ENCODE data around the gene SDF2L1.
"Not testable (repeated sequence)": the region's sequence is repeated elsewhere in the genome, so short reads cannot be mapped to it uniquely, and the experiment has no call there.

The SDF2L1 gene

DNA sequence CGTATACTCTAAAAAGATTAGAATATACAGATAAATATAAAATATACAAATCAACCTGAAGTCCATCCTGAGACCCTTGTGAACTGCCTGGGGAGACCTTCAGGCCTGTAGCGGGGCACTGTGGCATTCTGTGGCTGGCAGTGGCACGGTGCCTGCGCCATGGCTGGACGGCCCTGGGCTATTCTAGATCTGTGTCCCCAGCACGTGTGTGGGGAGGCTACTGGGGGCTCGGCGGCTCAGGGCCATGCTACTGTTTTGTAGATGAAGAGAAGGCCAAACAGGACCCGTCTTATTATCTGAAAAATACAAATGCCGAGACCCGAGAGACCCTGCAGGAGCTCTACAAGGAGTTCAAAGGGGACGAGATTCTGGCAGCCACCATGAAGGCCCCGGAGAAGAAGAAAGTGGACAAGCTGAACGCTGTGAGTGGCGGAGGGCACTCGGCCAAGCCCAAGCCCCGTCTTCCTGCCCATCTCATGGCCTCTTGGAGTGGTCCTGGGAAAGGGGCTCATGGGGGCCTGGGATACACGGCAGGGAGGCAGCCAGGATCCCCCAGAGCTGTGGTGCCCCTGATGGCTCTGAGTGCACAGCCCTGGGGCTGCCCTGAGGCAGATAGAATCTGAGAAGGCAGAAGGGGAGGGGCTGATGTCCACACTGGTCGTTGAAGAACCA is 42.5 kb downstream of the SDF2L1 start:
- Histone ChIP-seq H4K20me1 (peaks cover 27% of the 10 kb centered on the region), H3K27ac (peak overlapping the region; percentile 44), H3K9ac (no peak overlapping the region), H3K4me1 (peaks cover 64% of the 10 kb centered on the region), H3K4me2 (no peak overlapping the region), H3K27me3 (no peaks in the 10 kb centered on the region), H3K4me3 (no peak overlapping the region), H3K36me3 (peaks cover 78% of the 10 kb centered on the region), H3K9me3 (no peaks in the 10 kb centered on the region)
- TF ChIP-seq Cebpa-rat (IDR thresholded peaks at IDR 0.05), result no peak

DNA sequence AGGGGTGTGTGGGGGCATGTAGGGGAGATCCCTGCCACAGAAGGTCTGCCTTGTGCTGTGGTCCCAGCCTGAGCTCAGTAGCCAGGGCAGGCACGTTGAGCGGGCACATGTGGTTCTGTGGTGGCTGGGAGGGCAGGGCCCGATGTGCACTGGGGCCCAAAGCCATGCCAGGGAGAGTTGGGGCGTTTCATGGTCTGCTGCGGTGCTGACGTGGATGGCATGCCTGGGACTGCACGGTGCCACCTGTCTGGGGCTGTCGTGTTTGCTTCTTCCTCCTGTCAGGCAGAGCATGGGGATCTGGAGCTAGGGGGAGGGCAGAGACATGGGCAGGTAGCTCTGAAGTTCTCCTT is 43.0 kb downstream of the SDF2L1 start:
- TF ChIP-seq Cebpa-rat (IDR thresholded peaks at IDR 0.05), result no peak
- Histone ChIP-seq H3K4me3 (no peak overlapping the region), H4K20me1 (peaks cover 27% of the 10 kb centered on the region), H3K4me1 (peaks cover 69% of the 10 kb centered on the region), H3K9me3 (no peaks in the 10 kb centered on the region), H3K9ac (no peak overlapping the region), H3K27ac (peak overlapping the region; percentile 44), H3K36me3 (peaks cover 75% of the 10 kb centered on the region), H3K27me3 (no peaks in the 10 kb centered on the region), H3K4me2 (no peak overlapping the region)

DNA sequence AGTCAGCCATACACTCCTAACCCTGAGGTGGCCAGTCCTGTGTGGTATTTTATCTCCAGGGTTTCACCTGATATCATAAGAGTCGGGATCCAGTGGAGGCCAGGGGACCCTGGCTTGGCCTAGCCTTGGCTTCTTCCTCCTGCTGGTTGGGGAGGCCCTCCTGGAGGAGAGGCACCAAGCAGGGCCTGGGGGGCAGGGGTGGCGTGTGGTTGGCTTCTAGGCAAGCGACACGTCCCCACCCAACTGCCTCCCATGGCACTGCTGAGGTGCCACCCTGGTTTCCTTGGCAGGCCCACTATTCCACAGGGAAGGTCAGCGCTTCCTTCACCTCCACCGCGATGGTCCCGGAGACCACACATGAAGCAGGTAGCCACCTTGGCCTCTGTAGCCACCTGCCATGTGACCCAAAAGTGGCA is 44.1 kb downstream of the SDF2L1 start:
- H3K27ac ChIP-seq, result peak overlapping the region; percentile 85; the same call in 1 of the 2 replicates
- no peak for TF ChIP-seq Cebpa-rat (IDR thresholded peaks at IDR 0.05)
- H3K9ac ChIP-seq, result no peak overlapping the region
- H3K9me3 ChIP-seq, result no peaks in the 10 kb centered on the region
- peaks cover 22% of the 10 kb centered on the region for H4K20me1 ChIP-seq
- H3K27me3 ChIP-seq, result no peaks in the 10 kb centered on the region
- no peak overlapping the region for H3K4me3 ChIP-seq
- H3K4me2 ChIP-seq, result 0 out of 2 replicates have a peak overlapping the region, but pooled peaks have one; percentile 94
- H3K36me3 ChIP-seq, result peaks cover 67% of the 10 kb centered on the region
- H3K4me1 ChIP-seq, result peaks cover 74% of the 10 kb centered on the region

DNA sequence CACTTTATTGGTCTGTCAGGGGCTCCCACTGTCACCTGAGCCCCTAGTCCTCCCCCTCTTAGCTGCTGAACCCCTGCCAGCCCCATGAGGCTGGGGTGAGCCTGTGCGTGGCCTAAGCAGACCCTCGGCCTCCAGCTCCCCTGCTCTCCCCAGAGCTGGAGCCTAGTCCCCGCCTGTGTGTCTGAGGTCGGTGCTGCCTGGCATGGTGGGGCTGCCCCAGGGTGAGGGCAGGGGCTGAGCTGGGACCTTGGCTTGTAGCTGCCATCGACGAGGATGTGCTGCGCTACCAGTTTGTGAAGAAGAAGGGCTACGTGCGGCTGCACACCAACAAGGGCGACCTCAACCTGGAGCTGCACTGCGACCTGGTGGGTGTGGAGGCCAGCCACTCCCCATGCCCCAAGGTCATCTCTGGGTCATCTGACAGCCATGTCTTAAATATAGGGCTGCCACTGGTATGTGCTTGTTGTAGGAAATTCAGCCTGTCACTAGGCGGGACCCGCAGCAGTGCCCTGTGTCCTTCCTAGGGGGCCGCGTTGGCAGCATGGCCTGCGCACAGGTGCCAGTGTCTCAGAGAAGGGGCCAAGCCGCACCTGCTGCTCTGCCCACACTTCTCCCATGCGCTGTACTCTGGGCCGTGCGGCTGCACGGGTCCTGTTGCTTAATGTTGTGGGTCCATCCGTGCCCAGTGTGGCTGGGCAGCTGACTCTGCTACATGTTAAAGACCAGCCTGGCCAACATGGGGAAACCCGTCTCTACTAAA is 44.7 kb downstream of the SDF2L1 start:
- peaks cover 17% of the 10 kb centered on the region for H4K20me1 ChIP-seq
- no peaks in the 10 kb centered on the region for H3K27me3 ChIP-seq
- peak overlapping the region; percentile 94 for H3K4me2 ChIP-seq
- no peak overlapping the region for H3K4me3 ChIP-seq
- TF ChIP-seq Cebpa-rat (IDR thresholded peaks at IDR 0.05), result no peak
- peak overlapping the region; percentile 85 for H3K27ac ChIP-seq
- no peaks in the 10 kb centered on the region for H3K9me3 ChIP-seq
- peaks cover 67% of the 10 kb centered on the region for H3K36me3 ChIP-seq
- H3K4me1 ChIP-seq, result peaks cover 74% of the 10 kb centered on the region
- H3K9ac ChIP-seq, result 0 out of 2 replicates have a peak overlapping the region, but pooled peaks have one; percentile 66

DNA sequence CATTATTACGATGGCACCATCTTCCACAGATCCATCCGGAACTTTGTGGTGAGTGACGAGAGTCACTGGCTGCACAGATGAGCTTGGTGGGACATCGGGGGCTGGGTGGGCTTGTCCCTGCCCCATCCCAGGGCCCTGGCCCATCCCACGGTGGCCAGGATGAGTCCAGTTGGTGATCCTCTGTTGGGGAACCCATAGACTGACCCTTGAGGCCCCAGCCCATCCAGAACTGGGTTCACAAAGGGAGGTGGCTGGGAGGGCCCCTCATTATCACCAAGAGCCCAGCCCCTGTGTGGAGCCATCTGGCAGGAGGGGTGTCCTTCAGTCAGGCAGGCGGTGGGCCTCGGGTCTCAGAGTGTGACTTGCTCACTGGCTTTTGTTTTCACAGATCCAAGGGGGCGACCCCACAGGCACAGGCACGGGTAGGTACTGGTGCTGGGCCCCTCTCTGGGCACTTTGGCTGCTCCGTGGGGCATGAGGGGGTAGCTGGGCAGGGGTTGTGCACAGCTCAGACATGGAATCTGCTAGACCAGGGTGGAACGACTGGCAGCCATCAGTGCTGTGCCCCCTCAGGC is 45.7 kb downstream of the SDF2L1 start:
- peaks cover 64% of the 10 kb centered on the region for H3K36me3 ChIP-seq
- no peak for TF ChIP-seq Cebpa-rat (IDR thresholded peaks at IDR 0.05)

DNA sequence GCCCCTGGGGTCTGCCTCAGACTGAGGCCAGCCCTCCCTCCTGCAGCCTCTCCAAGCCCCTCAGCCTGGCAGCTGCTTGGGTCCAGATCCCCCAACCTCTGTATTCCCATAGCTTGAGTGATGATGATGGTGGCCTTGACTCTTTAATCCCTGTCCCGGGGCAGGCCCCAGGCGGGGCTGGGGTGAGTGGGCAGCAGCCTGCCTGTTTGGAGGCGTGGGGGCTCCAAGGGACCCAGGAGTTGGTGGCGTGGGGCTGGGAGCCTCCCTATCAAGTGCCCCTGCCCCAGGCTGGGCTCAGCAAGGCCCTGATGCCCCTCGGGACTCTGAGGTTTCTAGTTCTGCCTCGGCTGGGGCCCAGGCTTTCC is 46.2 kb downstream of the SDF2L1 start:
- peak overlapping the region; percentile 66 for H3K9ac ChIP-seq
- peaks cover 74% of the 10 kb centered on the region for H3K4me1 ChIP-seq
- peak overlapping the region; percentile 85 for H3K27ac ChIP-seq
- H3K36me3 ChIP-seq, result peaks cover 64% of the 10 kb centered on the region
- 0 out of 2 replicates have a peak, but pooled peaks cover 2% of the 10 kb centered on the region for H4K20me1 ChIP-seq
- H3K4me2 ChIP-seq, result peak overlapping the region; percentile 94
- H3K9me3 ChIP-seq, result no peaks in the 10 kb centered on the region
- H3K27me3 ChIP-seq, result no peaks in the 10 kb centered on the region
- H3K4me3 ChIP-seq, result peak overlapping the region; percentile 30; the same call in 1 of the 2 replicates
- TF ChIP-seq Cebpa-rat (IDR thresholded peaks at IDR 0.05), result no peak

More for the DNA sequence above, 45.7 kb downstream of the SDF2L1 start:
- Histone ChIP-seq H3K4me2 (peak overlapping the region; percentile 94), H3K27ac (peak overlapping the region; percentile 85), H3K27me3 (no peaks in the 10 kb centered on the region), H3K9ac (peak overlapping the region; percentile 66), H3K9me3 (no peaks in the 10 kb centered on the region), H3K4me1 (peaks cover 74% of the 10 kb centered on the region), H4K20me1 (0 out of 2 replicates have a peak, but pooled peaks cover 7% of the 10 kb centered on the region), H3K4me3 (peak overlapping the region; percentile 30; the same call in 1 of the 2 replicates)

DNA sequence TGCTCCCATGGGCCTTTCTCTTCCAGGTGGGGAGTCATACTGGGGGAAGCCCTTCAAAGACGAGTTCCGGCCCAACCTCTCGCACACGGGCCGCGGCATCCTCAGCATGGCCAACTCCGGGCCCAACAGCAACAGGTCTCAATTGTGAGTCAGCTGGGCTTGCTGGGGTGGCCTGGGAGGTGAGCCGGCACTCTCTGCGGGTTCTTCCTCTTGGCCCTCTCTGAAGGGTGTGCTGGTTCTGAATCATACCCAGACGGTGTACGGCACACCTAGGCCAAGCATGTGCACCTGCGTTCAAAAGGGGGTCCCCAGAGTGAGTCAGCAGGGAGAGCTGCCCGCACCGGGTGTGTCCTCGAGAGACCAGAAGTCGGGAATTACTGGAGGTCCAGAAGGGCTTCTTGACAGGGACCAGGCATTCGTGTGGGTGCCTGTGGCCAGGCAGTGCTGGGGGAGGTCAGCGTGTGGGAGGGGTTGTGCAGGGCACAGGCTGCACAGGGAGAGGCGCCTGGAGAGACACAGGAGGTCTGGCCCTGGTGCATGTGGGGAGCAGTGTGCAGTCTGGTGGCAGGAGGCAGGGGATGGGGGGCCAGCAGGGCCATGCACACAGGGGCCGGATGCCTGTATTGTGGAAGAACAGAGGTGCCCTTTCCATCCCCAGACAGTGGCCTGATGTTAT is 46.7 kb downstream of the SDF2L1 start:
- no peak for TF ChIP-seq Cebpa-rat (IDR thresholded peaks at IDR 0.05)
- peak overlapping the region; percentile 66 for H3K9ac ChIP-seq

DNA sequence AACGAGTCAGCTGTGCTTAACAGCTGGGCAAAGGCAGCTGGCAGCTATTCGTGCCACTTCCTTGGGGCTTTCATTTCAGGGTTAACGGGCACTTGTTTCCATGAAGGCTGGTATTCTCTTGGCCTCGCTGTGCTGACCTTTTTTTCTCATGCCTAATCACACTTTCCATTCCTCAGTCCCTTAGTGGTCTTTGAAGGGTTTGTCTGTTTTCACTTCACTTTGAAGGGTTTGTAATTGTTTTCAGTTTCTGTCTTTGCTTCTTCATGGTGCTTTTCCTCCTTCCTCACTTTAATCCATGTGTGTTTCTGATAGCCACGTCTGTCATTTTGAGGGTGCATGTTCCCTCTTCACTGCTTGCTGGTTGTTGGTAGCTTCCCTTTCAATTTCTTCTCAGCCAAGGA is 48.3 kb downstream of the SDF2L1 start:
- Histone ChIP-seq H4K20me1 (no peaks in the 10 kb centered on the region; the same call in 1 of the 2 replicates), H3K4me3 (peak overlapping the region; percentile 36; the same call in 1 of the 2 replicates), H3K9me3 (no peaks in the 10 kb centered on the region), H3K27me3 (no peaks in the 10 kb centered on the region), H3K36me3 (peaks cover 64% of the 10 kb centered on the region), H3K27ac (peak overlapping the region; percentile 85), H3K9ac (peak overlapping the region; percentile 66), H3K4me1 (peaks cover 79% of the 10 kb centered on the region), H3K4me2 (peak overlapping the region; percentile 94)
- no peak for TF ChIP-seq Cebpa-rat (IDR thresholded peaks at IDR 0.05)

More for the DNA sequence above, 46.7 kb downstream of the SDF2L1 start:
- peaks cover 77% of the 10 kb centered on the region for H3K4me1 ChIP-seq
- peaks cover 64% of the 10 kb centered on the region for H3K36me3 ChIP-seq
- H3K27me3 ChIP-seq, result no peaks in the 10 kb centered on the region
- peak overlapping the region; percentile 85 for H3K27ac ChIP-seq
- H3K4me2 ChIP-seq, result peak overlapping the region; percentile 94
- no peaks in the 10 kb centered on the region for H4K20me1 ChIP-seq
- no peaks in the 10 kb centered on the region for H3K9me3 ChIP-seq
- peak overlapping the region; percentile 30; the same call in 1 of the 2 replicates for H3K4me3 ChIP-seq

DNA sequence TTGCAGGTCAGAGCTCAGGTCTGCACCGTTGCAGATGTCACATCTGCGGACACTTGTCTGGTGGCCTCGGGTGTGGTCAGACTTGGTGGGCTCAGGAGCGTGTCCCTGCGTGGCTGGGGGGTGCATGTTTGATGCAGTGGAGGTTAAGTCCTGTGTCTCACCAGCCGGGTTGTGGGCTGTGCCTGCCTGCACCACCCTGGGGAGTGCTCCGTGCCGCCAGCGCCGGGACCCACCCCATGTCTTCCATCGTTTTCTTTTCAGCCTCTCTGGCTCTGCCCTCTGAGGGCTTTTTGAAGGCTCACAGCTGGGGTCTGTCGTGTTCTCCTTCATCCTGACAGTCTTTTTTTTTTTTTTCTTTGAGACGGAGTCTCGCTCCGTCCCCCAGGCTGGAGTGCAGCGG is 49.7 kb downstream of the SDF2L1 start:
- H3K9me3 ChIP-seq, result no peaks in the 10 kb centered on the region
- H3K9ac ChIP-seq, result no peak overlapping the region
- no peak for TF ChIP-seq Cebpa-rat (IDR thresholded peaks at IDR 0.05)
- peaks cover 64% of the 10 kb centered on the region for H3K36me3 ChIP-seq
- no peak overlapping the region for H3K4me3 ChIP-seq
- no peaks in the 10 kb centered on the region for H3K27me3 ChIP-seq
- H3K4me2 ChIP-seq, result peak overlapping the region; percentile 94
- peaks cover 82% of the 10 kb centered on the region for H3K4me1 ChIP-seq
- no peaks in the 10 kb centered on the region; the same call in 1 of the 2 replicates for H4K20me1 ChIP-seq
- H3K27ac ChIP-seq, result peak overlapping the region; percentile 85

DNA sequence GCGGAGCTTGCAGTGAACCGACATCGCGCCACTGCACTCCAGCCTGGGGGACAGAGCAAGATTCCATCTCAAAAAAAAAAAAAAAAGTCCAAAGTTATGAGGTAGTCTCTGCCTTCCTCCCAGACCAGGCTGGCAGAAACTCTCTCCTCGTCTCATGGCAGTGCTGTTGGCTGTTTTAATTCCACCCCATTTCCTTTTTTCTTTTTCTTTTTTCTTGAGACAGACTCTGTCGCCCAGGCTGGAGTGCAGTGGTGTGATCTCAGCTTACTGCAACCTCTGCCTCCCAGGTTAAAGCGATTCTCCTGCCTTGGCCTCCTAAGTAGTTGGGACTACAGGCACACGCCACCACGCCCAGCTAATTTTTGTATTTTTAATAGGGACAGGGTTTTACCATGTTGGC is 50.8 kb downstream of the SDF2L1 start:
- 0 out of 2 replicates have a peak overlapping the region, but pooled peaks have one; percentile 20 for H3K27ac ChIP-seq
- H3K4me3 ChIP-seq, H3K9me3 ChIP-seq, H3K9ac ChIP-seq, H3K27me3 ChIP-seq, H4K20me1 ChIP-seq: not testable (repeated sequence)
- H3K4me2 ChIP-seq, result 0 out of 2 replicates have a peak overlapping the region, but pooled peaks have one; percentile 94
- peaks cover 71% of the 10 kb centered on the region for H3K4me1 ChIP-seq
- H3K36me3 ChIP-seq, result peaks cover 65% of the 10 kb centered on the region

All from BLaER1 (cell line).